Measurements from ENCODE around the gene VPS26C. TPM values are rescaled to one million over a fixed set of nuclear protein-coding genes. Genes with fewer than 3 reads are reported as not detected.
A peak's percentile ranks its signal among the peaks of the same experiment; 100 is the strongest.

VPS26C gene
- total and polyA plus RNA-seq, 9 of the 15 experiments (the other 6 are each of a cell fraction or from before 2014, with no cell fraction given) = 32.8 to 48.7 (median 42.1) TPM

GRCh38 chr21:37220981-37221664 is 46.0 kb downstream of the VPS26C start (continued):
- TF ChIP-seq CHAMP1 (IDR thresholded peaks at IDR 0.05) (no peak), SIX5 (IDR thresholded peaks at IDR 0.05; ENCODE audit: borderline replicate concordance in 1 of 2, insufficient read depth in 1 of 2, low read depth in 1 of 2, low read length in 2 of 2) (no peak), ZNF75A (CRISPR knock-in tag; IDR thresholded peaks at IDR 0.05) (no peak), NCOA6 (IDR thresholded peaks at IDR 0.05) (no peak), PCBP1 (IDR thresholded peaks at IDR 0.05; ENCODE audit: low read depth, low read length, poor library complexity, severe bottlenecking) (peak; percentile 33), CBFB (CRISPR knock-in tag; IDR thresholded peaks at IDR 0.05) (no peak), ZNF589 (CRISPR knock-in tag; IDR thresholded peaks at IDR 0.05; ENCODE audit: low read depth) (0 out of 2 replicates have a peak, but pooled peaks have one; percentile 44), MXD1 (CRISPR knock-in tag; IDR thresholded peaks at IDR 0.05; ENCODE audit: borderline replicate concordance, poor library complexity, severe bottlenecking) (no peak), TSC22D4 (tag; IDR thresholded peaks at IDR 0.05) (no peak), RBM15 (IDR thresholded peaks at IDR 0.05; ENCODE audit: insufficient read depth, low read length) (no peak), E2F3 (CRISPR knock-in tag; IDR thresholded peaks at IDR 0.05) (no peak), NFIC (IDR thresholded peaks at IDR 0.05) (no peak), KAT8 (IDR thresholded peaks at IDR 0.05; ENCODE audit: low read depth) (no peak), ZFP36 (IDR thresholded peaks at IDR 0.05; ENCODE audit: low read depth, low read length, partially characterized antibody) (peak; percentile 11), ZFP91 (CRISPR knock-in tag; IDR thresholded peaks at IDR 0.05) (no peak), LCOR (CRISPR knock-in tag; IDR thresholded peaks at IDR 0.05) (0 out of 2 replicates have a peak, but pooled peaks have one; percentile 15), KLF16 (IDR thresholded peaks at IDR 0.05) (peak; percentile 65), CHCHD3 (CRISPR knock-in tag; IDR thresholded peaks at IDR 0.05) (no peak), ZNF766 (CRISPR knock-in tag; conservative IDR thresholded peaks at IDR 0.05) (no peak), SLC30A9 (CRISPR knock-in tag; IDR thresholded peaks at IDR 0.05) (no peak), PRPF4 (IDR thresholded peaks at IDR 0.05; ENCODE audit: insufficient read depth, low read depth, low read length, poor library complexity, severe bottlenecking) (no peak)

Data from K562 (cell line).